WTC11 (cell line): Measurements from ENCODE around the gene JAKMIP3. TPM values are rescaled to one million over a fixed set of nuclear protein-coding genes. Genes with fewer than 3 reads are reported as not detected.

Experiments
- ATAC-seq: fragments of 200-7000 bp; cut with Tn5 transposase; 2 replicates; pipeline ENCODE4 v1.10.0; 2021; ENCODE audit warnings: mild to moderate bottlenecking, moderate library complexity
- CTCF ChIA-PET: fragments of 300-600 bp; sonication (Branson Sonifier 250); formaldehyde crosslinking; loops from one replicate; lab custom pipeline; 2021; ENCODE audit warnings: antibody characterized with exemption; lab: Charles Lee
- POLR2A ChIA-PET: fragments of 350-600 bp; sonication (Branson Sonifier 250); formaldehyde crosslinking; loops from one replicate; lab custom pipeline; 2021; ENCODE audit warnings: antibody characterized with exemption; lab: Charles Lee
- DNase-seq: peaks from one replicate; pipeline ENCODE4 v3.0.0; 2021; ENCODE audit warnings: low spot score
- H3K27ac Mint-ChIP-seq: 2 replicates; pipeline ENCODE4 v1.8.0; 2021; ENCODE audit warnings: mixed read lengths
- H3K27me3 Mint-ChIP-seq: 2 replicates; pipeline ENCODE4 v1.8.0; 2021; ENCODE audit warnings: low read depth, mild to moderate bottlenecking, moderate library complexity, mixed read lengths
- H3K36me3 Mint-ChIP-seq: 2 replicates; pipeline ENCODE4 v1.8.0; 2021; ENCODE audit warnings: mixed read lengths
- H3K4me1 Mint-ChIP-seq: 2 replicates; pipeline ENCODE4 v1.8.0; 2022; ENCODE audit warnings: mixed read lengths
- H3K4me3 Mint-ChIP-seq: 2 replicates; pipeline ENCODE4 v1.8.0; 2021; ENCODE audit warnings: mild to moderate bottlenecking, moderate library complexity, mixed read lengths
- H3K9me3 Mint-ChIP-seq: 2 replicates; pipeline ENCODE4 v1.8.0; 2021; ENCODE audit warnings: mixed read lengths
- AR ChIP-seq: fragments of 250-450 bp; sonication (Bioruptor Pico); IDR thresholded peaks from 2 replicates; pipeline ENCODE4 v1.9.0; 2021; ENCODE audit warnings: mild to moderate bottlenecking
- CREB1 ChIP-seq: sonication (generic); formaldehyde crosslinking; IDR thresholded peaks from 2 replicates; pipeline ENCODE4 v1.8.0; 2023; ENCODE audit warnings: mild to moderate bottlenecking, missing genetic modification reagents
- ERG ChIP-seq: fragments of 250-450 bp; sonication (Bioruptor Pico); IDR thresholded peaks from 2 replicates; pipeline ENCODE4 v1.8.0; 2021; ENCODE audit warnings: mild to moderate bottlenecking
- FOXJ3 ChIP-seq: sonication (generic); formaldehyde crosslinking; IDR thresholded peaks from 2 replicates; pipeline ENCODE4 v1.9.0; 2021; ENCODE audit warnings: missing genetic modification reagents, mild to moderate bottlenecking, borderline replicate concordance
- FOXP1 ChIP-seq: sonication (generic); formaldehyde crosslinking; IDR thresholded peaks from 2 replicates; pipeline ENCODE4 v1.8.0; 2022; ENCODE audit warnings: missing genetic modification reagents, mild to moderate bottlenecking, moderate library complexity, borderline replicate concordance
- HMGA2 ChIP-seq: fragments of 250-450 bp; sonication (Bioruptor Pico); IDR thresholded peaks from 2 replicates; pipeline ENCODE4 v1.4.0; 2021; ENCODE audit warnings: mild to moderate bottlenecking, moderate library complexity
- IRF2 ChIP-seq: sonication (generic); formaldehyde crosslinking; IDR thresholded peaks from 2 replicates; pipeline ENCODE4 v1.8.0; 2022; ENCODE audit warnings: low read depth, missing genetic modification reagents, borderline replicate concordance
- JAZF1 ChIP-seq: fragments of 250-450 bp; sonication (Bioruptor Pico); IDR thresholded peaks from 2 replicates; pipeline ENCODE4 v1.9.0; 2021; ENCODE audit warnings: moderate library complexity, mild to moderate bottlenecking, inconsistent platforms
- JUN ChIP-seq: sonication (generic); formaldehyde crosslinking; IDR thresholded peaks from 2 replicates; pipeline ENCODE4 v1.8.0; 2023; ENCODE audit warnings: mild to moderate bottlenecking, missing genetic modification reagents
- NR2C2 ChIP-seq: sonication (generic); formaldehyde crosslinking; IDR thresholded peaks from 2 replicates; pipeline ENCODE4 v1.8.0; 2022; ENCODE audit warnings: mild to moderate bottlenecking, missing genetic modification reagents
- OVOL2 ChIP-seq: fragments of 250-450 bp; sonication (Bioruptor Pico); IDR thresholded peaks from 2 replicates; pipeline ENCODE4 v1.9.0; 2021; ENCODE audit warnings: mild to moderate bottlenecking, borderline replicate concordance
- PRRX2 ChIP-seq: fragments of 250-450 bp; sonication (Bioruptor Pico); IDR thresholded peaks from 2 replicates; pipeline ENCODE4 v1.8.0; 2021; ENCODE audit warnings: mild to moderate bottlenecking
- SMAD4 ChIP-seq: sonication (generic); formaldehyde crosslinking; IDR thresholded peaks from 2 replicates; pipeline ENCODE4 v1.8.0; 2022; ENCODE audit warnings: mild to moderate bottlenecking, missing genetic modification reagents
- STAT6 ChIP-seq: sonication (generic); formaldehyde crosslinking; conservative IDR thresholded peaks from 2 replicates; pipeline ENCODE4 v1.8.1; 2023; ENCODE audit warnings: mild to moderate bottlenecking, low read depth, missing genetic modification reagents, moderate library complexity
- TEAD4 ChIP-seq: sonication (generic); formaldehyde crosslinking; IDR thresholded peaks from 2 replicates; pipeline ENCODE4 v1.8.0; 2022; ENCODE audit warnings: mild to moderate bottlenecking, missing genetic modification reagents
- TP53 ChIP-seq: sonication (generic); formaldehyde crosslinking; IDR thresholded peaks from 2 replicates; pipeline ENCODE4 v1.8.1; 2023; ENCODE audit warnings: mild to moderate bottlenecking, missing genetic modification reagents
- USF2 ChIP-seq: sonication (generic); formaldehyde crosslinking; IDR thresholded peaks from 2 replicates; pipeline ENCODE4 v1.8.1; 2023; ENCODE audit warnings: mild to moderate bottlenecking, missing genetic modification reagents, moderate library complexity
- ZNF317 ChIP-seq: sonication (generic); formaldehyde crosslinking; IDR thresholded peaks from 2 replicates; pipeline ENCODE4 v1.8.1; 2023; ENCODE audit warnings: low read depth, mild to moderate bottlenecking, moderate library complexity, missing genetic modification reagents, borderline replicate concordance
- ZNF396 ChIP-seq: fragments of 250-450 bp; sonication (Bioruptor Pico); IDR thresholded peaks from 2 replicates; pipeline ENCODE4 v1.8.0; 2021; ENCODE audit warnings: mild to moderate bottlenecking, moderate library complexity, borderline replicate concordance
- ZNF423 ChIP-seq: fragments of 250-450 bp; sonication (Bioruptor Pico); IDR thresholded peaks from 2 replicates; pipeline ENCODE4 v2.1.2; 2022; ENCODE audit warnings: mild to moderate bottlenecking, moderate library complexity
- ZNF425 ChIP-seq: fragments of 250-450 bp; sonication (Bioruptor Pico); conservative IDR thresholded peaks from 2 replicates; pipeline ENCODE4 v1.9.0; 2021; ENCODE audit warnings: mild to moderate bottlenecking
- total RNA-seq: library from RNA; stranded (reverse); gene quantifications from 3 replicates; pipeline ENCODE4 v1.2.3, GENCODE V29; 2021

The JAKMIP3 gene
- total RNA-seq, 1 experiment from 2014 or later = 1.7 TPM

GRCh38 chr10:132096223-132096622 lies 30.5 kb downstream of the JAKMIP3 start:
- Mint-ChIP-seq H3K27ac (no peak overlapping the region), H3K4me3 (no peak overlapping the region), H3K27me3 (no peaks in the 10 kb centered on the region; the same call in 1 of the 2 replicates), H3K4me1 (no peaks in the 10 kb centered on the region)
- POLR2A ChIA-PET = no interaction called here
- TF ChIP-seq NR2C2 (CRISPR knock-in tag) (no peak), TP53 (no peak), HMGA2 (CRISPR knock-in tag) (no peak), TEAD4 (CRISPR knock-in tag) (no peak), IRF2 (CRISPR knock-in tag) (no peak), ZNF423 (no peak), JUN (no peak), ERG (no peak), AR (CRISPR knock-in tag) (no peak)
- TF ChIP-seq, all 79 proteins: peak for 0
- CTCF ChIA-PET = interaction anchor here (1.0 kb wide), 1 partner anchor 73 kb away, joined by 3 read pairs; no protein-coding TSS in a partner anchor
- Mint-ChIP-seq H3K36me3 (peaks cover 5% of the 10 kb centered on the region; the same call in 1 of the 2 replicates), H3K9me3 (peaks cover 24% of the 10 kb centered on the region)
- DNase-seq (no peak), ATAC-seq (no peak)

- no peak for TF ChIP-seq JAZF1 (CRISPR knock-in tag)
- H3K4me3 Mint-ChIP-seq = no peak overlapping the region
- ChIA-PET POLR2A (no interaction called here), CTCF (no interaction called here)
- DNase-seq (no peak), ATAC-seq (no peak)
- no peak overlapping the region for H3K27ac Mint-ChIP-seq
- H3K9me3 Mint-ChIP-seq = peaks cover 24% of the 10 kb centered on the region
- no peaks in the 10 kb centered on the region; the same call in 1 of the 2 replicates for H3K27me3 Mint-ChIP-seq
- peaks cover 5% of the 10 kb centered on the region; the same call in 1 of the 2 replicates for H3K36me3 Mint-ChIP-seq
- no peaks in the 10 kb centered on the region for H3K4me1 Mint-ChIP-seq
Observed at GRCh38 chr10:132096863-132097478, 31.2 kb downstream of the JAKMIP3 start.

- Mint-ChIP-seq H3K36me3 (peaks cover 5% of the 10 kb centered on the region; the same call in 1 of the 2 replicates), H3K27me3 (no peaks in the 10 kb centered on the region; the same call in 1 of the 2 replicates), H3K4me1 (no peaks in the 10 kb centered on the region), H3K9me3 (peaks cover 19% of the 10 kb centered on the region), H3K4me3 (no peak overlapping the region), H3K27ac (no peak overlapping the region)
- no peak for TF ChIP-seq STAT6 (CRISPR knock-in tag)
- TF ChIP-seq ZNF396 (CRISPR knock-in tag) = no peak
- TF ChIP-seq CREB1 (CRISPR knock-in tag) = no peak
- no peak for TF ChIP-seq ZNF425 (CRISPR knock-in tag)
- no peak for TF ChIP-seq IRF2 (CRISPR knock-in tag)
- TF ChIP-seq FOXP1 (CRISPR knock-in tag) = no peak
- TF ChIP-seq JUN = no peak
- TF ChIP-seq USF2 = no peak
- TF ChIP-seq OVOL2 (CRISPR knock-in tag) = no peak
- no peak for TF ChIP-seq SMAD4 (CRISPR knock-in tag)
- no peak for TF ChIP-seq PRRX2 (CRISPR knock-in tag)
- TF ChIP-seq ZNF317 = no peak
- no peak for TF ChIP-seq FOXJ3 (CRISPR knock-in tag)
- DNase-seq (no peak), ATAC-seq (no peak)
- CTCF ChIA-PET = no interaction called here
- POLR2A ChIA-PET = no interaction called here
Observed at GRCh38 chr10:132097609-132098377, 32.0 kb downstream of the JAKMIP3 start.
